Measurements from ENCODE around the gene GRM2. TPM values are rescaled to one million over a fixed set of nuclear protein-coding genes. Genes with fewer than 3 reads are reported as not detected.
A peak's percentile ranks its signal among the peaks of the same experiment; 100 is the strongest.

GRM2 gene
- total RNA-seq, 1 experiment from 2014 or later = 0.07 TPM

DNA sequence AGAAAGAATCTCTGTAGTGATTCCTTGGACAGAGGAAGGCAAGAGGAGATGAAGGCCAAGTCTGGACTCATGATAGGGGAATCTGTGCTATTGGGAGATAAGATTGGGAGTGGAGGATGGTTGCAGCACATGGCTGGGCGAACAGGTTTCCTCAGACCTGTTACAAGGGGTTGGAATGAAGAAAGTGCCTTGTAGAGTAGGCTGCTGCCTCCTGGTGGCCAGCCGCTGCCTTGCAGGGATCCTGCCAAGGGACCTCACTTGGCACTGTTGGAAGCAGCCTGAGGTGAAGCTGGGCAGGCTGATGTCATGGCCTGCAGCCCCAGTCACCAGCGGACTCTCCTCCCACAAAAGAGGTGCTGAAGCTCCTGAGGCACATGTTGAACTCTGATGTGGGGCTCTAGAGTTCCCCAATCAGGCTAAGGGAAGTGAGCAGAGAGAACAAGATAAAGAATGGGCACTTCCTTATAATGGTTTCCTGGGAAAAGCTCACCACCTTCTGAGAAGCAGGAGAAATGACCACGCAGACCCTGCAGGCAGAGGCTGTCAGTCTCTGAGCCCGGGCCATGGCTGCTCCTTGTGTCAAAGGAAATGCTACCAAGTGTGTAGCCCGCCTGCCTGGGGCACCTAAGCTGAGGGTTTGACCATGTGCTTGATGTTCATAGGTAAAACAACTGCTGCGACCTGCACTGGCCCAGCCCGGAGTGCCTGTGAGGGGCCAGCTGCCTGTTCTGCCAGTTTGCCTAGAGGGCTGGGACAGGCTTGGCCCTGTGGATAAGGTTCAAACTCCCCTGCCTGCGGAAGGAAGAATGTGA lies 37.4 kb upstream of the GRM2 start:
- Histone ChIP-seq H3K9ac (ENCODE audit: low read length) (0 out of 2 replicates have a peak overlapping the region, but pooled peaks have one; percentile 1), H3K79me2 (ENCODE audit: low read length) (peaks cover 25% of the 10 kb centered on the region), H3K9me2 (replicated peaks; ENCODE audit: low read length) (no peaks in the 10 kb centered on the region), H3K4me2 (ENCODE audit: low read length) (peak overlapping the region; percentile 96; the same call in 1 of the 2 replicates), H3K4me3 (ENCODE audit: low read length) (no peak overlapping the region), H3K27ac (ENCODE audit: low read length) (peak overlapping the region; percentile 64; the same call in 1 of the 2 replicates), H3K27me3 (ENCODE audit: low read length) (no peaks in the 10 kb centered on the region), H3K9me3 (ENCODE audit: low read length) (no peaks in the 10 kb centered on the region), H4K20me1 (ENCODE audit: low read length) (no peaks in the 10 kb centered on the region), H3K36me3 (ENCODE audit: low read depth, low read length) (no peaks in the 10 kb centered on the region), H3F3A (ENCODE audit: low read length, unreplicated experiment) (no peaks in the 10 kb centered on the region), H2AFZ (ENCODE audit: low read length) (peak overlapping the region; percentile 47), H3K4me1 (ENCODE audit: insufficient read depth, low read length) (peaks cover 44% of the 10 kb centered on the region)
- intact Hi-C loops (cut with micrococcal nuclease) = loop anchor here (1.0 to 10.0 kb wide), 5 partner anchors 13 to 285 kb away; partner anchors contain the start of genes MANF, PARP3 and RRP9
- peak; percentile 44 for ATAC-seq
- no peak for TF ChIP-seq EZH2 (IDR thresholded peaks at IDR 0.05; ENCODE audit: low read length, unreplicated experiment)
- TF ChIP-seq, protein P1, sequence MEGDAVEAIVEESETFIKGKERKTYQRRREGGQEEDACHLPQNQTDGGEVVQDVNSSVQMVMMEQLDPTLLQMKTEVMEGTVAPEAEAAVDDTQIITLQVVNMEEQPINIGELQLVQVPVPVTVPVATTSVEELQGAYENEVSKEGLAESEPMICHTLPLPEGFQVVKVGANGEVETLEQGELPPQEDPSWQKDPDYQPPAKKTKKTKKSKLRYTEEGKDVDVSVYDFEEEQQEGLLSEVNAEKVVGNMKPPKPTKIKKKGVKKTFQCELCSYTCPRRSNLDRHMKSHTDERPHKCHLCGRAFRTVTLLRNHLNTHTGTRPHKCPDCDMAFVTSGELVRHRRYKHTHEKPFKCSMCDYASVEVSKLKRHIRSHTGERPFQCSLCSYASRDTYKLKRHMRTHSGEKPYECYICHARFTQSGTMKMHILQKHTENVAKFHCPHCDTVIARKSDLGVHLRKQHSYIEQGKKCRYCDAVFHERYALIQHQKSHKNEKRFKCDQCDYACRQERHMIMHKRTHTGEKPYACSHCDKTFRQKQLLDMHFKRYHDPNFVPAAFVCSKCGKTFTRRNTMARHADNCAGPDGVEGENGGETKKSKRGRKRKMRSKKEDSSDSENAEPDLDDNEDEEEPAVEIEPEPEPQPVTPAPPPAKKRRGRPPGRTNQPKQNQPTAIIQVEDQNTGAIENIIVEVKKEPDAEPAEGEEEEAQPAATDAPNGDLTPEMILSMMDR (conservative IDR thresholded peaks at IDR 0.05; ENCODE audit: low read depth, low read length) = peak; percentile 96
- DNase-seq = peak; percentile 95
- ChIA-PET POLR2A (ENCODE audit: unreplicated experiment) (no interaction called here), CTCF (interaction anchor here (0.6 to 3.3 kb wide), 6 partner anchors 12 to 170 kb away, joined by 3 to 29 read pairs (median 12); partner anchors contain the start of gene DCAF1)
- BruUV-seq (replicated peaks) = no TSS peak

DNA sequence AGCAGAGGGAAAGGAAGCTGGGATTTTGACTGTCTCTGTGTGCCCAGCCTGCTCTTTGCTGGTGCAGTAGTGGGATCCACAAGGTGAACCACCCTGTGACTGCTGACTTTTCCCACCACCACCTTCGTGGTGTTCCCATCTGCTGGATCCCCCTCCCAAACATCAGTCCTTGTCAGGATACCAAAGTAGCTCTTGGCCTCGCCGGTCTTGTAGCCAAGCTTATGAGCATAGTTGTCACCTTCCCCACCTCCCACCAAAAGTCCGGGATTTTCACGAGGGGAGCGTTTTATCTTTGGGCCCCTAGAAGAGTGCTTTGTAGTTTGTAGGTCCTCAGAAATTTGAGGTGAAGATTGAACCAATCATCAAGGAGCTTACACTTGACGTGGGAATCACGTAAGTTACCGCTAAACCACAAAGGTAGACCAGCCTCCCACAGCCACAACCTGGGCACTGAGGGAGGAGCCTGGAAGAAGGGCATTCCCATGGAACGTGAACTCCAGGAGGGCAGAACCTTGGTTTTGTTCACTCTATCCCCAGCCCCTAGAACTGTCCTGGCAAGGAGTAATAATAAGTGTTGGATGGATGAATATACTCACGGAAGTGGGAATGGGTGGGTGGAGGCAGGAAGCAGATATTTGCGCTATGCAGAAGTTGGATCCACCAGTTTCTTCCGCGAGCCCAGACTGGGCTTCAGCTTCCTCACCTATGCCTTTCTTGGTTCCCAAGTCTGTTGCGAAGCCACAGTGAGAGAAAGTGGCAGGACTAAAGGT lies 36.6 kb upstream of the GRM2 start:
- peak overlapping the region; percentile 95 for H2AFZ ChIP-seq (ENCODE audit: low read length)
- H4K20me1 ChIP-seq (ENCODE audit: low read length) = 0 out of 2 replicates have a peak, but pooled peaks cover 4% of the 10 kb centered on the region
- peak overlapping the region; percentile 92 for H3K9ac ChIP-seq (ENCODE audit: low read length)
- peaks cover 25% of the 10 kb centered on the region for H3K79me2 ChIP-seq (ENCODE audit: low read length)
- peak overlapping the region; percentile 91 for H3K4me3 ChIP-seq (ENCODE audit: low read length)
- CTCF ChIA-PET = interaction anchor here (0.6 to 3.3 kb wide), 4 partner anchors 11 to 171 kb away, joined by 8 to 29 read pairs (median 24); partner anchors contain the start of gene DCAF1
- H3K9me2 ChIP-seq (replicated peaks; ENCODE audit: low read length) = no peaks in the 10 kb centered on the region
- H3K4me1 ChIP-seq (ENCODE audit: insufficient read depth, low read length) = peaks cover 52% of the 10 kb centered on the region
- TF ChIP-seq EZH2phosphoT487 (IDR thresholded peaks at IDR 0.05; ENCODE audit: borderline replicate concordance, low read length) = no peak
- TF ChIP-seq, protein P1 (conservative IDR thresholded peaks at IDR 0.05; ENCODE audit: low read depth, low read length) = no peak
- no peak for TF ChIP-seq EZH2 (IDR thresholded peaks at IDR 0.05; ENCODE audit: low read length, unreplicated experiment)
- peak overlapping the region; percentile 64 for H3K27ac ChIP-seq (ENCODE audit: low read length)
- POLR2A ChIA-PET (ENCODE audit: unreplicated experiment) = no interaction called here
- ATAC-seq (no peak; the same call in 1 of the 2 replicates), DNase-seq (peak; percentile 19)
- intact Hi-C loops (cut with micrococcal nuclease) = loop anchor here (2.0 to 10.0 kb wide), 3 partner anchors 31 to 285 kb away; partner anchors contain the start of genes MANF, PARP3 and RRP9
- peak overlapping the region; percentile 96 for H3K4me2 ChIP-seq (ENCODE audit: low read length)
- H3K27me3 ChIP-seq (ENCODE audit: low read length) = no peaks in the 10 kb centered on the region
- no peaks in the 10 kb centered on the region for H3F3A ChIP-seq (ENCODE audit: low read length, unreplicated experiment)
- no TSS peak for BruUV-seq (replicated peaks)
- no peaks in the 10 kb centered on the region for H3K9me3 ChIP-seq (ENCODE audit: low read length)
- no peaks in the 10 kb centered on the region for H3K36me3 ChIP-seq (ENCODE audit: low read depth, low read length)

All from PC-3 (cell line).